ENCODE measurements around the gene TMEM8B.

GRCh38 chr9:35871545-35871944 lies 42.5 kb downstream of the TMEM8B start:
- TF ChIP-seq, protein P1, sequence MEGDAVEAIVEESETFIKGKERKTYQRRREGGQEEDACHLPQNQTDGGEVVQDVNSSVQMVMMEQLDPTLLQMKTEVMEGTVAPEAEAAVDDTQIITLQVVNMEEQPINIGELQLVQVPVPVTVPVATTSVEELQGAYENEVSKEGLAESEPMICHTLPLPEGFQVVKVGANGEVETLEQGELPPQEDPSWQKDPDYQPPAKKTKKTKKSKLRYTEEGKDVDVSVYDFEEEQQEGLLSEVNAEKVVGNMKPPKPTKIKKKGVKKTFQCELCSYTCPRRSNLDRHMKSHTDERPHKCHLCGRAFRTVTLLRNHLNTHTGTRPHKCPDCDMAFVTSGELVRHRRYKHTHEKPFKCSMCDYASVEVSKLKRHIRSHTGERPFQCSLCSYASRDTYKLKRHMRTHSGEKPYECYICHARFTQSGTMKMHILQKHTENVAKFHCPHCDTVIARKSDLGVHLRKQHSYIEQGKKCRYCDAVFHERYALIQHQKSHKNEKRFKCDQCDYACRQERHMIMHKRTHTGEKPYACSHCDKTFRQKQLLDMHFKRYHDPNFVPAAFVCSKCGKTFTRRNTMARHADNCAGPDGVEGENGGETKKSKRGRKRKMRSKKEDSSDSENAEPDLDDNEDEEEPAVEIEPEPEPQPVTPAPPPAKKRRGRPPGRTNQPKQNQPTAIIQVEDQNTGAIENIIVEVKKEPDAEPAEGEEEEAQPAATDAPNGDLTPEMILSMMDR (IDR thresholded peaks at IDR 0.05) = no peak
- TF ChIP-seq POLR2AphosphoS5 (IDR thresholded peaks at IDR 0.05) (no peak), EP300 (IDR thresholded peaks at IDR 0.05) (no peak)

Measured in gastroesophageal sphincter (tissue), 3 donors.